HCT116 (cell line): Measurements from ENCODE around the gene MACROD1. TPM values are rescaled to one million over a fixed set of nuclear protein-coding genes. Genes with fewer than 3 reads are reported as not detected.

Experiments used
- ATAC-seq: fragments of 200-7000 bp; cut with Tn5 transposase; 2 replicates; pipeline ENCODE4 v1.9.1; 2020; ENCODE audit warnings: mild to moderate bottlenecking, moderate library complexity
- BruUV-seq: library from RNA; stranded (reverse); fragments of 400-500 nt; replicated peaks from 2 replicates; lab custom pipeline; 2021; lab: Mats Ljungman, UMichigan
- CTCF ChIA-PET: fragments of 300-600 bp; sonication (Branson Sonifier 250); formaldehyde crosslinking; loops from one replicate; lab custom pipeline; 2021; ENCODE audit warnings: antibody characterized with exemption; lab: Charles Lee
- POLR2A ChIA-PET: fragments of 300-600, 350-600 bp; sonication (Branson Sonifier 250); formaldehyde crosslinking; loops from one replicate; lab custom pipeline; 2021; ENCODE audit warnings: antibody characterized with exemption; lab: Charles Lee
- RAD21 ChIA-PET, 2 experiments: fragments of 300-600 bp; sonication (Branson Sonifier 250); formaldehyde crosslinking; loops; one replicate each; lab custom pipeline; 2023; ENCODE audit warnings: low total read pairs in 2 of 2; ENCODE audit not compliant: uncharacterized antibody in 2 of 2, unreplicated experiment in 2 of 2, low non-redundant PET in 1 of 2; lab: Charles Lee
- DNase-seq: peaks from one replicate; pipeline ENCODE4 v3.0.0-alpha.2; 2010; ENCODE audit warnings: low read depth, low spot score
- H2AFZ ChIP-seq: fragments of 200-600 bp; shearing (Covaris generic), sonication (generic); 2 replicates; pipeline ENCODE4 v1.6.1; 2017; ENCODE audit warnings: low read depth, mixed run types, mixed read lengths, antibody characterized with exemption, low read length; ENCODE audit not compliant: poor library complexity, severe bottlenecking
- H3K27ac ChIP-seq: 2 replicates; pipeline ENCODE4 v1.5.1; 2012; ENCODE audit warnings: low read depth, low read length
- H3K27me3 ChIP-seq: fragments of 200-600 bp; sonication (generic); 2 replicates; pipeline ENCODE4 v1.6.1; 2016; ENCODE audit warnings: mixed run types, low read length, mixed read lengths; ENCODE audit not compliant: insufficient read depth
- H3K36me3 ChIP-seq, 2 experiments: fragments of 200-500 bp in 1 of 2; fragments of 200-600 bp in 1 of 2; sonication (Bioruptor generic) in 1 of 2; sonication (generic) in 1 of 2; 2 replicates each; pipeline versions ENCODE4 v1.5.1 to v1.6.1; 2014 to 2016; ENCODE audit warnings: low read length in 2 of 2, inconsistent platforms in 1 of 2, mixed read lengths in 1 of 2, mixed run types in 1 of 2; ENCODE audit not compliant: insufficient read depth in 2 of 2, control insufficient read depth in 1 of 2
- H3K4me1 ChIP-seq, 2 experiments: fragments of 200-600 bp in 1 of 2; sonication (generic) in 1 of 2; 2 replicates each; pipeline versions ENCODE4 v1.5.1 to v1.6.1; 2012 to 2017; ENCODE audit warnings: low read length in 2 of 2, inconsistent platforms in 1 of 2, mild to moderate bottlenecking in 1 of 2, mixed read lengths in 1 of 2, mixed run types in 1 of 2, moderate library complexity in 1 of 2; ENCODE audit not compliant: insufficient read depth in 2 of 2, control insufficient read depth in 1 of 2
- H3K4me2 ChIP-seq: fragments of 200-600 bp; sonication (generic); 2 replicates; pipeline ENCODE4 v1.6.1; 2017; ENCODE audit warnings: mixed run types, low read length, mixed read lengths
- H3K4me3 ChIP-seq, 2 experiments: fragments of 200-600 bp in 1 of 2; sonication (generic) in 1 of 2; replicated peaks in 1 of 2; 2 replicates each; pipeline ENCODE4 v1.5.1; 2011 to 2016; ENCODE audit warnings: low read length in 2 of 2, control low read depth in 1 of 2, low read depth in 1 of 2, mild to moderate bottlenecking in 1 of 2, mixed read lengths in 1 of 2, mixed run types in 1 of 2
- H3K79me2 ChIP-seq: fragments of 200-600 bp; sonication (generic); 2 replicates; pipeline ENCODE4 v1.6.1; 2017; ENCODE audit warnings: mild to moderate bottlenecking, mixed run types, low read length, moderate library complexity, mixed read lengths; ENCODE audit not compliant: insufficient read depth
- H3K9ac ChIP-seq: fragments of 200-600 bp; sonication (generic); 2 replicates; pipeline ENCODE4 v1.6.1; 2016; ENCODE audit warnings: low read length, mixed read lengths
- H3K9me2 ChIP-seq: fragments of 200-600 bp; sonication (generic), shearing (Covaris generic); 2 replicates; pipeline ENCODE4 v1.6.1; 2017; ENCODE audit warnings: mixed run types, mild to moderate bottlenecking, moderate library complexity; ENCODE audit not compliant: insufficient read depth
- H3K9me3 ChIP-seq, 2 experiments: fragments of 200-500 bp in 1 of 2; fragments of 200-600 bp in 1 of 2; sonication (Bioruptor generic) in 1 of 2; sonication (generic) in 1 of 2; 2 replicates each; pipeline ENCODE4 v1.6.1; 2014 to 2017; ENCODE audit warnings: low read length in 2 of 2, mixed read lengths in 2 of 2, inconsistent platforms in 1 of 2, low read depth in 1 of 2, mild to moderate bottlenecking in 1 of 2, mixed run types in 1 of 2, moderate library complexity in 1 of 2; ENCODE audit not compliant: control insufficient read depth in 1 of 2, insufficient read depth in 1 of 2
- H4K20me1 ChIP-seq: fragments of 200-600 bp; sonication (generic), shearing (Covaris generic); 2 replicates; pipeline ENCODE4 v1.6.1; 2017; ENCODE audit warnings: mixed run types, mild to moderate bottlenecking, moderate library complexity; ENCODE audit not compliant: insufficient read depth
- EGR1 ChIP-seq: IDR thresholded peaks from 2 replicates; pipeline ENCODE4 v1.6.1; 2012; ENCODE audit warnings: low read depth
- FOSL1 ChIP-seq: IDR thresholded peaks from 2 replicates; pipeline ENCODE4 v1.6.1; 2012; ENCODE audit warnings: low read depth
- JUND ChIP-seq: IDR thresholded peaks from 2 replicates; pipeline ENCODE4 v1.6.1; 2012
- POLR2A ChIP-seq: IDR thresholded peaks from 2 replicates; pipeline ENCODE4 v1.7.0; 2011; ENCODE audit warnings: borderline replicate concordance; ENCODE audit not compliant: insufficient read depth, insufficient read length; ENCODE audit errors: extremely low read depth
- POLR2AphosphoS5 ChIP-seq: IDR thresholded peaks from 2 replicates; pipeline ENCODE4 v1.6.1; 2011; ENCODE audit warnings: mild to moderate bottlenecking, low read depth, low read length, moderate library complexity
- SP1 ChIP-seq: IDR thresholded peaks from 2 replicates; pipeline ENCODE4 v1.6.1; 2012; ENCODE audit warnings: low read depth
- TCF7L2 ChIP-seq: IDR thresholded peaks from 2 replicates; pipeline ENCODE4 v1.7.0; 2011; ENCODE audit warnings: borderline replicate concordance, inconsistent platforms; ENCODE audit not compliant: insufficient read depth, insufficient read length; ENCODE audit errors: extremely low read depth
- YY1 ChIP-seq: IDR thresholded peaks from 2 replicates; pipeline ENCODE4 v1.6.1; 2011; ENCODE audit warnings: low read length, low read depth, moderate library complexity, mild to moderate bottlenecking; ENCODE audit not compliant: insufficient replicate concordance; ENCODE audit errors: extremely low read depth
- intact Hi-C: fragments of 100-400 bp; cut with micrococcal nuclease; formaldehyde crosslinking; loops from 2 replicates; pipeline ENCODE4 v1.10.0; 2022
- total RNA-seq: library from RNA; stranded (reverse); gene quantifications from one replicate; pipeline ENCODE4 v1.2.1, GENCODE V29; 2021; ENCODE audit not compliant: unreplicated experiment
- TF ChIP-seq, protein P1 (sequence below): IDR thresholded peaks from 2 replicates; pipeline ENCODE4 v1.6.1; 2012
- TF ChIP-seq, protein P2 (sequence below): IDR thresholded peaks from 2 replicates; pipeline ENCODE4 v1.6.1; 2012

The MACROD1 gene
- total RNA-seq, 1 experiment from 2014 or later = 61.1 TPM

DNA sequence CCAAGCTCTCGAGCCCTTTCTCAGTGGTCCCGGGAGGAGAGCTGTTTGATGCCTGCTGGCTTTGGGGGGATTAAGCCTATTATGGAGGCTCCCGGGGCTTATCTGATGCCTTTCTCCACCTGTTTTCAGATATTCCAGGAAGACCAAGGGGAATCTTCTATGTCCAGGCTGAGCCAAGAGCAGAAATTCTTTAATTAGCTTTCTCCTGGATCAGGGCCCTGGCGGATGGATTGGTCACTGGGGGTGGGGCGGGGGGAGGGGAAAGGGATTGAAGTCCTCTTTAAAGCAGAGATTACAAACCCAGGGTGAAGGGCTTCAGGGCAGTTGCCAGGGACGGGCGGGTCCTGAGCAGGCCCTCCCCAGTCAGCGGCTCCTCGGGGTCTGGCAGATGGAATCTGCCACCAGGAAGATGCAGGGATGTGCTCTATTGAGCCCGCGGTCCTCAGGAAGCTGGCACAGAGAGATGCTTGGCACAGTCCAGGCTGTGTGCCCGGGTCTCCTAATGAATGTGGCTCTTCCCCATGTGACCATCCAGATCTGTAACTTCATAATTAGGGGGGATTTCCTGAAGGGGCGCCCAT is 33.6 kb downstream of the MACROD1 start:
- intact Hi-C loops = no loop called here
- CTCF ChIA-PET = interaction anchor here (0.7 kb wide), 1 partner anchor 15 kb away, joined by 4 read pairs; no protein-coding TSS in a partner anchor
- RAD21 ChIA-PET = no interaction called here
- Histone ChIP-seq H3K4me1 (no peaks in the 10 kb centered on the region), H3K27ac (no peak overlapping the region), H3K9ac (no peak overlapping the region), H4K20me1 (no peaks in the 10 kb centered on the region), H3K9me3 (no peaks in the 10 kb centered on the region), H3K36me3 (no peaks in the 10 kb centered on the region), H3K9me2 (no peaks in the 10 kb centered on the region), H3K4me3 (no peak overlapping the region), H3K4me2 (no peak overlapping the region), H3K79me2 (no peaks in the 10 kb centered on the region), H2AFZ (no peak overlapping the region), H3K27me3 (no peaks in the 10 kb centered on the region)
- POLR2A ChIA-PET = interaction anchor here (0.6 kb wide), 1 partner anchor 52 kb away, joined by 4 read pairs; no protein-coding TSS in a partner anchor
- TF ChIP-seq JUND (no peak), TCF7L2 (no peak), SP1 (no peak), EGR1 (no peak), POLR2A (no peak), POLR2AphosphoS5 (no peak), FOSL1 (no peak)
- TF ChIP-seq, protein P1, sequence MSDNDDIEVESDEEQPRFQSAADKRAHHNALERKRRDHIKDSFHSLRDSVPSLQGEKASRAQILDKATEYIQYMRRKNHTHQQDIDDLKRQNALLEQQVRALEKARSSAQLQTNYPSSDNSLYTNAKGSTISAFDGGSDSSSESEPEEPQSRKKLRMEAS = no peak
- TF ChIP-seq, protein P2, sequence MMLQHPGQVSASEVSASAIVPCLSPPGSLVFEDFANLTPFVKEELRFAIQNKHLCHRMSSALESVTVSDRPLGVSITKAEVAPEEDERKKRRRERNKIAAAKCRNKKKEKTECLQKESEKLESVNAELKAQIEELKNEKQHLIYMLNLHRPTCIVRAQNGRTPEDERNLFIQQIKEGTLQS = no peak
- DNase-seq (no peak), ATAC-seq (no peak)
- BruUV-seq = no TSS peak

DNA sequence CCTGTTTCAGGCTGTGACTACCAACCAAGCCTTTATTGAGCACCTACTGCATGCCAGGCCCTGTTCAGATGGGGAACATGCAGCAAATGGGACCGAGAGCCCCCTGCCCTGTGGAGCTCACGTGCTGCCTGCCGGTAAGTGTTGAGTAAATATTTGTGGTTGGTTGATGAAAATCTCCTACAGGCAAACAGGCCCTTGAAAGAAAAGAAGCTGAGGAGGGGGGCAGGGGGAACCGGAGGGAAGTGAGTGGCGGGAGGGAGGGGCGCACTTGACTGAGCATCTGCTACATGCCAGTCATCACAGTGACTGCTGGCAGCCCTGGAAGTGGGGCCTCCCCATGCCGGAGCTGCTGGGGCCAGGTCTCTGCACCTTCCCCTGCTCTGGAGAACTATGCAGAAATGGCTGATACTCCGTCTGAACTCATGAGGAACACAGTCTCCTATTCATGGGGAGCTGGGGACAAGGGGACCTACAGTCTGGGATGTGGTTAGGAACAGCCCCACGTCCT is 34.2 kb downstream of the MACROD1 start:
- intact Hi-C loops = no loop called here
- no peak overlapping the region for H3K4me3 ChIP-seq
- no peaks in the 10 kb centered on the region for H3K36me3 ChIP-seq
- no peaks in the 10 kb centered on the region for H3K4me1 ChIP-seq
- ChIA-PET POLR2A (no interaction called here), CTCF (interaction anchor here (0.7 kb wide), 1 partner anchor 16 kb away, joined by 4 read pairs; no protein-coding TSS in a partner anchor), RAD21 (no interaction called here)
- no peak overlapping the region for H3K27ac ChIP-seq
- H3K9me3 ChIP-seq = no peaks in the 10 kb centered on the region
- no peaks in the 10 kb centered on the region for H4K20me1 ChIP-seq
- no peak overlapping the region for H2AFZ ChIP-seq
- no peak overlapping the region for H3K4me2 ChIP-seq
- no peaks in the 10 kb centered on the region for H3K27me3 ChIP-seq
- H3K9ac ChIP-seq = no peak overlapping the region
- no TSS peak for BruUV-seq
- TF ChIP-seq YY1 (no peak), EGR1 (no peak)
- H3K79me2 ChIP-seq = no peaks in the 10 kb centered on the region
- ATAC-seq (no peak), DNase-seq (no peak)
- H3K9me2 ChIP-seq = no peaks in the 10 kb centered on the region
